ENCODE measurements around the gene L3MBTL3.

The L3MBTL3 gene

GRCh38 chr6:130020073-130020906 is 1.9 kb downstream of the L3MBTL3 start:
- no peak for DNase-seq (ENCODE audit: low read depth, low spot score)
- peak overlapping the region; percentile 56 for H3K4me3 ChIP-seq (ENCODE audit: low read length)

GRCh38 chr6:130020907-130021629 is 2.7 kb downstream of the L3MBTL3 start:
- peak; percentile 74 for DNase-seq (ENCODE audit: low read depth, low spot score)
- H3K4me3 ChIP-seq (ENCODE audit: low read length): peak overlapping the region; percentile 56

- no peak for DNase-seq (ENCODE audit: low read depth, low spot score)
- no peak overlapping the region for H3K4me3 ChIP-seq (ENCODE audit: low read length)
These were observed 8.5 kb downstream of the L3MBTL3 start for GRCh38 chr6:130026859-130027258.

- no peak for DNase-seq (ENCODE audit: low read depth, low spot score)
- H3K4me3 ChIP-seq (ENCODE audit: low read length): no peak overlapping the region
These were observed 9.6 kb downstream of the L3MBTL3 start for GRCh38 chr6:130027948-130028347.

- H3K4me3 ChIP-seq (ENCODE audit: low read length): no peak overlapping the region
- no peak for DNase-seq (ENCODE audit: low read depth, low spot score)
These were observed 10.8 kb downstream of the L3MBTL3 start for GRCh38 chr6:130029163-130029562.

GRCh38 chr6:130032758-130033340 is 14.5 kb downstream of the L3MBTL3 start:
- no peak overlapping the region for H3K4me3 ChIP-seq (ENCODE audit: low read length)
- DNase-seq (ENCODE audit: low read depth, low spot score): no peak

GRCh38 chr6:130033949-130034348 is 15.6 kb downstream of the L3MBTL3 start:
- DNase-seq (ENCODE audit: low read depth, low spot score): no peak
- H3K4me3 ChIP-seq (ENCODE audit: low read length): no peak overlapping the region

- H3K4me3 ChIP-seq (ENCODE audit: low read length): no peak overlapping the region
- no peak for DNase-seq (ENCODE audit: low read depth, low spot score)
These were observed 16.2 kb downstream of the L3MBTL3 start for GRCh38 chr6:130034378-130035146.

GRCh38 chr6:130035211-130035610 is 16.8 kb downstream of the L3MBTL3 start:
- no peak overlapping the region for H3K4me3 ChIP-seq (ENCODE audit: low read length)
- DNase-seq (ENCODE audit: low read depth, low spot score): no peak

GRCh38 chr6:130037207-130037811 is 18.9 kb downstream of the L3MBTL3 start:
- no peak for DNase-seq (ENCODE audit: low read depth, low spot score)
- H3K4me3 ChIP-seq (ENCODE audit: low read length): no peak overlapping the region

GRCh38 chr6:130041594-130041993 is 23.2 kb downstream of the L3MBTL3 start:
- no peak overlapping the region for H3K4me3 ChIP-seq (ENCODE audit: low read length)
- DNase-seq (ENCODE audit: low read depth, low spot score): no peak

- DNase-seq (ENCODE audit: low read depth, low spot score): no peak
- H3K4me3 ChIP-seq (ENCODE audit: low read length): no peak overlapping the region
These were observed 25.0 kb downstream of the L3MBTL3 start for GRCh38 chr6:130043344-130043743.

- no peak for DNase-seq (ENCODE audit: low read depth, low spot score)
- H3K4me3 ChIP-seq (ENCODE audit: low read length): no peak overlapping the region
These were observed 27.2 kb downstream of the L3MBTL3 start for GRCh38 chr6:130045622-130046021.

- DNase-seq (ENCODE audit: low read depth, low spot score): no peak
- no peak overlapping the region for H3K4me3 ChIP-seq (ENCODE audit: low read length)
These were observed 28.3 kb downstream of the L3MBTL3 start for GRCh38 chr6:130046671-130047070.

- H3K4me3 ChIP-seq (ENCODE audit: low read length): no peak overlapping the region
- no peak for DNase-seq (ENCODE audit: low read depth, low spot score)
These were observed 29.0 kb downstream of the L3MBTL3 start for GRCh38 chr6:130047088-130047995.

GRCh38 chr6:130050230-130050629 is 31.8 kb downstream of the L3MBTL3 start:
- no peak for DNase-seq (ENCODE audit: low read depth, low spot score)
- no peak overlapping the region for H3K4me3 ChIP-seq (ENCODE audit: low read length)

- no peak overlapping the region for H3K4me3 ChIP-seq (ENCODE audit: low read length)
- no peak for DNase-seq (ENCODE audit: low read depth, low spot score)
These were observed 36.3 kb downstream of the L3MBTL3 start for GRCh38 chr6:130054725-130055124.

GRCh38 chr6:130055271-130055670 is 36.9 kb downstream of the L3MBTL3 start:
- DNase-seq (ENCODE audit: low read depth, low spot score): no peak

More at GRCh38 chr6:130055271-130055670, 36.9 kb downstream of the L3MBTL3 start:
- H3K4me3 ChIP-seq (ENCODE audit: low read length): no peak overlapping the region

Data from Jurkat, Clone E6-1 (cell line).